Nephron progenitor cell (in vitro differentiated cells): ENCODE measurements around the gene UGT2B17.

ENCODE experiments used
- DNase-seq: peaks from one replicate; pipeline ENCODE4 v3.0.0; 2021
- H3K27ac Mint-ChIP-seq: 2 replicates; pipeline ENCODE4 v1.8.0; 2021; ENCODE audit warnings: mild to moderate bottlenecking, moderate library complexity, mixed read lengths
- H3K27me3 Mint-ChIP-seq: 2 replicates; pipeline ENCODE4 v1.8.0; 2021; ENCODE audit warnings: mild to moderate bottlenecking, low read depth, mixed read lengths; ENCODE audit not compliant: poor library complexity
- H3K36me3 Mint-ChIP-seq: 2 replicates; pipeline ENCODE4 v1.8.0; 2021; ENCODE audit warnings: low read depth, mixed read lengths
- H3K4me1 Mint-ChIP-seq: 2 replicates; pipeline ENCODE4 v1.8.0; 2021; ENCODE audit warnings: mixed read lengths
- H3K4me3 Mint-ChIP-seq: 2 replicates; pipeline ENCODE4 v1.8.0; 2021; ENCODE audit warnings: mild to moderate bottlenecking, moderate library complexity, mixed read lengths
- H3K9me3 Mint-ChIP-seq: 2 replicates; pipeline ENCODE4 v1.8.0; 2021; ENCODE audit warnings: mild to moderate bottlenecking, moderate library complexity, mixed read lengths
- TF ChIP-seq, protein P1 (sequence below): fragments of 200-600 bp; sonication (generic); IDR thresholded peaks from 2 replicates; pipeline ENCODE4 v1.5.0; 2021; ENCODE audit warnings: antibody characterized with exemption

UGT2B17 gene

GRCh38 chr4:68599150-68599549 lies 23.0 kb upstream of the UGT2B17 start:
- no peak overlapping the region for H3K4me3 Mint-ChIP-seq
- H3K4me1 Mint-ChIP-seq: no peaks in the 10 kb centered on the region
- H3K27ac Mint-ChIP-seq: no peak overlapping the region
- no peak for DNase-seq
- H3K27me3 Mint-ChIP-seq: no peaks in the 10 kb centered on the region
- TF ChIP-seq, protein P1, sequence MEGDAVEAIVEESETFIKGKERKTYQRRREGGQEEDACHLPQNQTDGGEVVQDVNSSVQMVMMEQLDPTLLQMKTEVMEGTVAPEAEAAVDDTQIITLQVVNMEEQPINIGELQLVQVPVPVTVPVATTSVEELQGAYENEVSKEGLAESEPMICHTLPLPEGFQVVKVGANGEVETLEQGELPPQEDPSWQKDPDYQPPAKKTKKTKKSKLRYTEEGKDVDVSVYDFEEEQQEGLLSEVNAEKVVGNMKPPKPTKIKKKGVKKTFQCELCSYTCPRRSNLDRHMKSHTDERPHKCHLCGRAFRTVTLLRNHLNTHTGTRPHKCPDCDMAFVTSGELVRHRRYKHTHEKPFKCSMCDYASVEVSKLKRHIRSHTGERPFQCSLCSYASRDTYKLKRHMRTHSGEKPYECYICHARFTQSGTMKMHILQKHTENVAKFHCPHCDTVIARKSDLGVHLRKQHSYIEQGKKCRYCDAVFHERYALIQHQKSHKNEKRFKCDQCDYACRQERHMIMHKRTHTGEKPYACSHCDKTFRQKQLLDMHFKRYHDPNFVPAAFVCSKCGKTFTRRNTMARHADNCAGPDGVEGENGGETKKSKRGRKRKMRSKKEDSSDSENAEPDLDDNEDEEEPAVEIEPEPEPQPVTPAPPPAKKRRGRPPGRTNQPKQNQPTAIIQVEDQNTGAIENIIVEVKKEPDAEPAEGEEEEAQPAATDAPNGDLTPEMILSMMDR: no peak
- H3K9me3 Mint-ChIP-seq: no peaks in the 10 kb centered on the region
- no peaks in the 10 kb centered on the region for H3K36me3 Mint-ChIP-seq

GRCh38 chr4:68597482-68597881 lies 21.4 kb upstream of the UGT2B17 start:
- no peak overlapping the region for H3K27ac Mint-ChIP-seq
- TF ChIP-seq, protein P1: no peak
- DNase-seq: no peak
- H3K4me3 Mint-ChIP-seq: no peak overlapping the region
- H3K27me3 Mint-ChIP-seq: no peaks in the 10 kb centered on the region
- no peaks in the 10 kb centered on the region for H3K4me1 Mint-ChIP-seq
- no peaks in the 10 kb centered on the region for H3K36me3 Mint-ChIP-seq
- H3K9me3 Mint-ChIP-seq: no peaks in the 10 kb centered on the region

GRCh38 chr4:68594678-68595077 lies 18.6 kb upstream of the UGT2B17 start:
- peaks cover 10% of the 10 kb centered on the region for H3K27me3 Mint-ChIP-seq
- H3K4me3 Mint-ChIP-seq: no peak overlapping the region
- no peaks in the 10 kb centered on the region for H3K4me1 Mint-ChIP-seq
- DNase-seq: no peak
- H3K36me3 Mint-ChIP-seq: no peaks in the 10 kb centered on the region
- no peak overlapping the region for H3K27ac Mint-ChIP-seq
- H3K9me3 Mint-ChIP-seq: no peaks in the 10 kb centered on the region
- TF ChIP-seq, protein P1: no peak

- Mint-ChIP-seq H3K9me3 (no peaks in the 10 kb centered on the region), H3K27ac (no peak overlapping the region), H3K4me3 (no peak overlapping the region), H3K4me1 (no peaks in the 10 kb centered on the region), H3K27me3 (peaks cover 10% of the 10 kb centered on the region), H3K36me3 (no peaks in the 10 kb centered on the region)
- TF ChIP-seq, protein P1: no peak
- no peak for DNase-seq
These were observed 17.0 kb upstream of the UGT2B17 start for GRCh38 chr4:68593112-68593511.

- no peak overlapping the region for H3K4me3 Mint-ChIP-seq
- H3K27ac Mint-ChIP-seq: no peak overlapping the region
- H3K4me1 Mint-ChIP-seq: no peaks in the 10 kb centered on the region
- H3K9me3 Mint-ChIP-seq: no peaks in the 10 kb centered on the region
- H3K36me3 Mint-ChIP-seq: no peaks in the 10 kb centered on the region
- TF ChIP-seq, protein P1: no peak
- DNase-seq: no peak
- H3K27me3 Mint-ChIP-seq: peaks cover 10% of the 10 kb centered on the region
These were observed 16.6 kb upstream of the UGT2B17 start for GRCh38 chr4:68592673-68593072.

DNA sequence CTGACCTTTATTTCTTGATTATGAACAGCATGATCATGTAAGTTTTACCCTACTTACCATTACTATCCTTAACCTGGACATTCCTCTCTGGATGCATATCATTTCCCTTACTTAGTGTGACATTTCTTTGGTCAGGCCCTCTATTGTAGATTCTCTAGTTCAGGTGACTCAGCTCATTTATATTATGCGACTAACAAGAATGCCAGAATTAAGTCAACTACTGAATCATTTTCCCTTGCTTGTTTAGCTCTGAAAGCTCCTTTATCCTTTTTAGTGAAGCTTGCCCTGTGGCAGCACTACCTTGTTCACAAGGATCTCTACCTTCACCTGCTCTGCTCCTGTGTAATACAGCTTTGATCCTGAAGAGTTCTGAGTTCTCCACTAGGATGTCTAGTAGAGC lies 15.1 kb upstream of the UGT2B17 start:
- H3K4me3 Mint-ChIP-seq: no peak overlapping the region
- no peaks in the 10 kb centered on the region for H3K36me3 Mint-ChIP-seq
- H3K4me1 Mint-ChIP-seq: no peaks in the 10 kb centered on the region
- TF ChIP-seq, protein P1: no peak
- no peak overlapping the region for H3K27ac Mint-ChIP-seq
- H3K9me3 Mint-ChIP-seq: no peaks in the 10 kb centered on the region
- peaks cover 10% of the 10 kb centered on the region for H3K27me3 Mint-ChIP-seq
- no peak for DNase-seq
